Heart right ventricle (tissue), 16 donors: Measurements from ENCODE around the gene CEP128. TPM values are rescaled to one million over a fixed set of nuclear protein-coding genes. Genes with fewer than 3 reads are reported as not detected.

Experiments
- ATAC-seq, 8 donors: fragments of 200-7000 bp; cut with Tn5 transposase; one replicate each; pipeline ENCODE4 v1.9.1; 2020; ENCODE audit warnings: mild to moderate bottlenecking in 8 of 8, moderate library complexity in 8 of 8, moderate number of reproducible peaks in 1 of 8
- DNase-seq, 2 donors: peaks; one replicate each; pipeline ENCODE4 v3.0.0-alpha.2; 2020
- H3K27ac ChIP-seq, 10 donors: fragments of 200-600 bp; sonication (generic) in 2 of 10; one replicate each; pipeline versions ENCODE4 v1.5.0 to v1.8.0; 2020 to 2022; ENCODE audit warnings: mild to moderate bottlenecking in 3 of 10
- H3K27me3 ChIP-seq, 7 donors: fragments of 200-600 bp; one replicate each; pipeline ENCODE4 v1.8.0; 2021 to 2022; ENCODE audit warnings: mild to moderate bottlenecking in 2 of 7
- H3K36me3 ChIP-seq, 9 donors: fragments of 200-600 bp; sonication (generic) in 1 of 9; one replicate each; pipeline versions ENCODE4 v1.5.0 to v1.8.0; 2020 to 2022; ENCODE audit warnings: mild to moderate bottlenecking in 2 of 9
- H3K4me1 ChIP-seq, 9 donors: fragments of 200-600 bp; sonication (generic) in 1 of 9; one replicate each; pipeline versions ENCODE4 v1.5.0 to v1.8.0; 2020 to 2022; ENCODE audit warnings: mild to moderate bottlenecking in 4 of 9
- H3K4me3 ChIP-seq, 10 donors: fragments of 200-600 bp; sonication (generic) in 2 of 10; one replicate each; pipeline versions ENCODE4 v1.5.0 to v1.8.0; 2020 to 2022; ENCODE audit warnings: mild to moderate bottlenecking in 7 of 10, moderate library complexity in 2 of 10
- H3K9me3 ChIP-seq, 11 donors: fragments of 200-600 bp in 10 of 11; sonication (generic) in 2 of 11; one replicate each; pipeline versions ENCODE4 v1.5.0 to v1.8.0; 2013 to 2022; ENCODE audit warnings: mild to moderate bottlenecking in 2 of 11, control low read depth in 1 of 11, moderate library complexity in 1 of 11
- WGBS, 2 donors: extraction: QIAGEN DNeasy Blood & Tissue Kit; methylation state at CpG; one replicate each; pipeline ENCODE4 v1.1.7; 2013; ENCODE audit warnings: inconsistent platforms in 1 of 2; 5-methylcytosine and 5-hydroxymethylcytosine counted together
- intact Hi-C, 10 donors: fragments of 100-400 bp; cut with DNase I; formaldehyde crosslinking; loops; one replicate each; pipeline versions ENCODE4 v1.11.1 to v1.14.2; 2022
- polyA plus RNA-seq, 2 donors: library from polyadenylated mRNA; stranded (reverse); fragments of 200-250 nt; gene quantifications; one replicate each; pipeline ENCODE4 v1.2.3, GENCODE V29; 2013
- total RNA-seq, 10 donors: library from RNA; stranded (reverse); fragmentation: NEBNext Ultra II Directional in 3 of 10; extraction: Animal tissue kit (Norgen Biotek cat#: 25700) in 3 of 10; gene quantifications; one replicate each; pipeline versions ENCODE4 v1.2.1 to v1.2.4, GENCODE V29; 2021 to 2023
- TF ChIP-seq, protein P1 (sequence below), 9 donors: fragments of 200-600 bp; sonication (generic) in 2 of 9; IDR thresholded peaks; one replicate each; pipeline versions ENCODE4 v1.5.0 to v1.8.0; 2021 to 2022; ENCODE audit warnings: antibody characterized with exemption in 9 of 9, mild to moderate bottlenecking in 5 of 9, moderate library complexity in 1 of 9
- donor health status: Arrhythmogenic right ventricular cardiomyopathy.
- donor health status: ischemic (EF 13 %, LVEDD 7.1; RV severe dilation, severe dysfunction).
- donor health status: healthy with polysubstance abuse.
- donor health status: DM: no; HTN: yes; CAD: no.
- donor health status: DM: no; HTN: no; CAD: no.
- donor health status: ischemic (EF 25% LVEDD 6.9; RV normal size, moderate dysfunction).
- donor health status: ischemic (EF 25% LVEDD 5.7; RV mildly dilated, moderate dysfunction).
- donor health status: healthy.
- donor health status: DM: yes; HTN: yes; CAD: no.
- donor health status: Ischemic cardiomyopathy.
- donor health status: ischemic (EF 35%, LVEDD 5.7; RV mildly dilated, moderate dysfunction).
- donor health status: nonischemic (EF 11% LVEDD 7.7; RV severe dilation, severe dysfunction).
- donor health status: DM: yes; HTN: yes; CAD: no.
- donor health status: PGD.
- donor health status: ischemic (EF 29% LVEDD 5.4; RV normal size, mild dysfunction).
- donor health status: nonischemic (EF 23%, LVEDD 6.1; RV moderate dilation, normal function).

Gene CEP128
- total and polyA plus RNA-seq, 12 donors, result 0.93 to 4.9 (median 3.3) TPM

DNA sequence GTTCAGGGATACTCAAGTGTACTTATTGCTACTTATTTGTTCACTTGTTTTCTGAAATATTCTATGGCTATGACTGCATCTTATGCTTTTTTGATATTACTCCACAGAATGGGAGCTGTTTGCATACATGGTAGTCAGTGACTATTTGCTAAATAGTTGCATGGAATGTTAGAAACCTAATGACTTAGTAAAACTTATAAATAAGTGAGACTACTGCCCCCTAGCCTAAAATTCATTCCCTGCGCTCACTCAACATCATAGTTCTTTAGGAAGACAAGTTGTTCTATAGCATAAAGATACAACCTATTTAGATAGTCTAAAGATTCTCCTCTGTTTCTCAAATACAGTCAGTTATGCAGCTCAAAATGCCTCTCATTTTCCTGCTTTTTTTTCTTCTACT, 305.5 kb downstream of the CEP128 start:
- Histone ChIP-seq H3K4me3 (no peak overlapping the region), H3K27me3 (no peaks in the 10 kb centered on the region), H3K9me3 (no peaks in the 10 kb centered on the region), H3K36me3 (no peaks in the 10 kb centered on the region), H3K4me1 (no peaks in the 10 kb centered on the region), H3K27ac (no peak overlapping the region)
- ATAC-seq (no peak), DNase-seq (no peak)
- intact Hi-C loops, result no loop called here
- TF ChIP-seq, protein P1, sequence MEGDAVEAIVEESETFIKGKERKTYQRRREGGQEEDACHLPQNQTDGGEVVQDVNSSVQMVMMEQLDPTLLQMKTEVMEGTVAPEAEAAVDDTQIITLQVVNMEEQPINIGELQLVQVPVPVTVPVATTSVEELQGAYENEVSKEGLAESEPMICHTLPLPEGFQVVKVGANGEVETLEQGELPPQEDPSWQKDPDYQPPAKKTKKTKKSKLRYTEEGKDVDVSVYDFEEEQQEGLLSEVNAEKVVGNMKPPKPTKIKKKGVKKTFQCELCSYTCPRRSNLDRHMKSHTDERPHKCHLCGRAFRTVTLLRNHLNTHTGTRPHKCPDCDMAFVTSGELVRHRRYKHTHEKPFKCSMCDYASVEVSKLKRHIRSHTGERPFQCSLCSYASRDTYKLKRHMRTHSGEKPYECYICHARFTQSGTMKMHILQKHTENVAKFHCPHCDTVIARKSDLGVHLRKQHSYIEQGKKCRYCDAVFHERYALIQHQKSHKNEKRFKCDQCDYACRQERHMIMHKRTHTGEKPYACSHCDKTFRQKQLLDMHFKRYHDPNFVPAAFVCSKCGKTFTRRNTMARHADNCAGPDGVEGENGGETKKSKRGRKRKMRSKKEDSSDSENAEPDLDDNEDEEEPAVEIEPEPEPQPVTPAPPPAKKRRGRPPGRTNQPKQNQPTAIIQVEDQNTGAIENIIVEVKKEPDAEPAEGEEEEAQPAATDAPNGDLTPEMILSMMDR (IDR thresholded peaks at IDR 0.05), result peak in 1 of 9 donors; percentile 3
- WGBS, 2 donors, result 89 to 100% methylated on average over 1 of the region's 1 CpG

DNA sequence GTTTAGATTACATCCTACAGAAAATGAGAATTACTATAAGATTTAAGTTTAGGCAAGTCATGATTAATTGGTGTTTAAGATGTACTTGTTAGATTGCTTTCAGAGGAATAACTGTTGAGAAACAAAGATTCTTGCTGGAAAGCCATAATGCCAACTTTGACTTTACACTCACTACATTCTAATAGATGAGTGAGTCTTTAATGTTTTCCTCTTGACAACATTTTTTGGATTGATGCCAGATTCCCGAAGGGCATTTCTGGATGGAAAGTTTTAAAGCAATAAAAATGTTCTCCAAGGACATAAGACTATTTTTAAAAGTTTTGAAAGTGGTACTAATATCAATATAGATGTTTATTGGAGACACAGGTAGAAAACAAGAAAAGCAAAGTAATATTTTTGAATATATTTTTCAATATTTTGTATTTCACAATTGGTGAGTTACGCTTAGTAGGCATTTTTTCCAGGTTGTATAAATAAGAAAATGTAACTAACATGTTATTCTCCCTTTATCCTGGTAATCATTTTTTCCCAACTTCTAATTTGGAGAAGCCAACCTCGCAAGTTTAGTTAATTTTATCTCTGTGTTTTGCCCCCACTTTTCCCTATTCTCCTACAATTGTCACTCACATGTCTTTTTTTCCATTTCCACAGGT, 307.3 kb downstream of the CEP128 start:
- intact Hi-C loops, result no loop called here
- no peak for ATAC-seq
- DNase-seq, result no peak
- H3K27ac ChIP-seq, result no peak overlapping the region
- 70 to 72% methylated on average over 3 of the region's 3 CpGs for WGBS, 2 donors
- H3K4me3 ChIP-seq, result no peak overlapping the region
- no peaks in the 10 kb centered on the region for H3K9me3 ChIP-seq
- no peaks in the 10 kb centered on the region for H3K27me3 ChIP-seq
- H3K36me3 ChIP-seq, result no peaks in the 10 kb centered on the region
- no peaks in the 10 kb centered on the region for H3K4me1 ChIP-seq
- TF ChIP-seq, protein P1 (IDR thresholded peaks at IDR 0.05), result no peak

DNA sequence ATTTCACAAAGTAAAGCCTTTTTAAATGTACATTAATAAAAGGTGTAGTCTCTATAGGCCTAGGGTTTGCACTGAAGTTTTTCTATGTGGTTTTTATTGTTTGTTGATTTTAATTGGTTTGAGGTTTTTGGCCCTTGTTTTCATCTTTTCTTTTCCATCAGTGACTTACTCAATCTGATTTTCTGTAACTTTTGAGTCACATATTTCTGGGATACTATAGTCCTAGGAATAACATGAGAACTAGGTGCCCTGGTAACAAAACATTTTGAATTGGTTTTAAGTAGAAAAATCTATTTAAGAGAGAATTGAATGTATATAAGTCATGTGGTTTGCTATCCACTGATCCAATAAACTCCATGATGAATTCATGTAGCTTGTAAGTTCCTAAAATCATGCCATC, 311.9 kb downstream of the CEP128 start:
- H3K36me3 ChIP-seq, result no peaks in the 10 kb centered on the region
- no peaks in the 10 kb centered on the region for H3K4me1 ChIP-seq
- peaks cover 0 to 11% (median 0%) of the 10 kb centered on the region in 11 donors for H3K9me3 ChIP-seq
- H3K27ac ChIP-seq, result no peak overlapping the region
- ATAC-seq (no peak), DNase-seq (no peak)
- intact Hi-C loops, result no loop called here
- TF ChIP-seq, protein P1 (IDR thresholded peaks at IDR 0.05), result no peak
- H3K4me3 ChIP-seq, result no peak overlapping the region
- H3K27me3 ChIP-seq, result no peaks in the 10 kb centered on the region

DNA sequence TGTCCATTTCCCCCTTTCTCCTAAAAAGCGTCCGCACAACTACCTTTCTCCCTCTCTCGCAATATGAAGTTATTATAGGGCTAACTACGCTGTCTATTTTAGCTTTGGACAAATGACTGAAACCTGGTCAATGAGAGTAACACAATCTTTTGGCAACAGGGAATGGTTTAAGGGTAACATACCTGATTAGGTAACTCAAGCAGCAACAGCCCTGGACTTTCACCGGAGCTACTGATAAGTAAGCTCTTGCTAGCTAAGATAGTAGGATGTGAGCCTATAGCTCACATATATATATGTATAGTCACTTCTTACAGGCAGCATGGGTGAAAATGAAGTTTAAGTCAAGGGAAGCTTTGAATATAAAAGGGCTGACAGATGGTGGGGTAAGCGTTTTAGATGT, 313.0 kb downstream of the CEP128 start:
- intact Hi-C loops, result no loop called here
- ATAC-seq, result no peak
- H3K9me3 ChIP-seq, result peaks cover 0 to 13% (median 0%) of the 10 kb centered on the region in 11 donors
- DNase-seq, result no peak
- TF ChIP-seq, protein P1 (IDR thresholded peaks at IDR 0.05), result no peak
- H3K4me1 ChIP-seq, result no peaks in the 10 kb centered on the region
- no peak overlapping the region for H3K27ac ChIP-seq
- H3K27me3 ChIP-seq, result no peaks in the 10 kb centered on the region
- H3K4me3 ChIP-seq, result no peak overlapping the region
- no peaks in the 10 kb centered on the region for H3K36me3 ChIP-seq
- 84 to 87% methylated on average over 6 of the region's 6 CpGs for whole genome bisulfite sequencing, 2 donors
